Hindlimb muscle (tissue), 1 donor: ENCODE results near the gene NSDHL. TPM values are rescaled to one million over a fixed set of nuclear protein-coding genes. Genes with fewer than 3 reads are reported as not detected.
"Not testable (repeated sequence)": the region's sequence is repeated elsewhere in the genome, so short reads cannot be mapped to it uniquely, and the experiment has no call there.

Experiments
- DNase-seq: peaks from one replicate; pipeline ENCODE4 v3.0.0-alpha.2; 2013
- polyA plus RNA-seq: library from polyadenylated mRNA; unstranded; fragments of 120-200 nt; gene quantifications from one replicate; pipeline ENCODE4 v1.2.1, GENCODE V29; 2013; ENCODE audit not compliant: insufficient read length

The NSDHL gene
- polyA plus RNA-seq, 1 donor = 13.1 TPM

DNA sequence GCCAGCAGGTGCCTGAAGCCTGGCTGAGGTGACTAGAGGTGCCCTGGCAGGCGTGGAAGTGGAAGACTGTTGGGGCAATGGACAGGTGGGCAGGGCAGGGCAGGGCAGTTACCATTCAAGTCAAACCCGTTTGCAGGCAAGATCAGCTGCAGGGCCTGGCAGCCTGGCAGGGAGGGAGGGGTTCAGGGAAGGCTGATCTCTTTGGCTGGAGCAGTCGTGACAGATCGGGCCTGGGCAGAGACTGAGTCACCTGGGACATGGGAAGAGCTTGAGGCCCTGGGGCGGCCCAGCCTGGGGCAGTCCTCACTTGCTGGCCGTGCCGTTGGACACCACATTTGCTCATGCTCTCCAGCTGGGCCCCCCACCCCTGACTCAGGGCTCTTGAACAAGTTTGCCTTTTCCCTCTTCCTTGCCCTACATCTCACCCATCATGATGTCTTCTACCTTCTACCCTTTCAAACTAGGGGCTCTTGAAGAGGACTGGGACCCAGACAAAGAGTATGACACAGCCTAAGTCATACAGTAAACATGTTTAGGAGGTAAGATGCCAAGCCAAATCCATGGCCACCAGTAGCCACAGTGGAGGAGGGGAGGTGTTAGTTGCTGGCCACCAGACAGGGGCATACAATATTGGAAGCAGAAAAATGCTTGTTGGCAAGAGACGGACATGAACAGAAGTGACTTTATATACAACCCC is 65.0 kb downstream of the NSDHL start:
- no peak for DNase-seq

GRCh38 chrX:152896450-152896849 is 65.6 kb downstream of the NSDHL start:
- no peak for DNase-seq

- DNase-seq = peak; percentile 74
These were observed 66.6 kb downstream of the NSDHL start, which contains the start of gene ZNF185 for GRCh38 chrX:152897222-152898131. ZNF185 (plus strand) TSS chrX:152898067; CDS start chrX:152914490, 16,423 bp downstream.

DNA sequence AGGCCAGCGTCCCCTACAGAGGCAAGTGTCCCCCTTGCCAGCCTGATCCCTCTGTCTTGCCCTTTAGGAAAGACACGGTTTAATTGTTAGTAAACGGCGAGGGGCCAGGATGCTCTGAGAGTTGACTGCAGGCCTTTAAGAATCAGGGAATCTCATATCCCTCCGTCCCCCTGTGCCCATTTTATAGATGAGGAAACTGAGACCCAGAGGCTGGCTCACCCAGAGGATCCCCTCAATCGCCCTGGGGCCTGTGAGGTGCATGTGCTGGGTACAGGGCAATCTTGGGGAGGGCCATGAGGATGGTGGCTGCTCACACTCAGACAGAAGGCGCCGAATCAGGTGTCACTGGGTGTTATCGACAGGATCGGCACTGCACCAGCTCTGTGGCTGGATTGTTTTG is 67.6 kb downstream of the NSDHL start:
- no peak for DNase-seq

GRCh38 chrX:152899111-152899873 is 68.4 kb downstream of the NSDHL start:
- DNase-seq = no peak

- no peak for DNase-seq
These were observed 69.2 kb downstream of the NSDHL start for GRCh38 chrX:152899874-152900719.

- no peak for DNase-seq
These were observed 70.1 kb downstream of the NSDHL start for GRCh38 chrX:152900937-152901445.

DNA sequence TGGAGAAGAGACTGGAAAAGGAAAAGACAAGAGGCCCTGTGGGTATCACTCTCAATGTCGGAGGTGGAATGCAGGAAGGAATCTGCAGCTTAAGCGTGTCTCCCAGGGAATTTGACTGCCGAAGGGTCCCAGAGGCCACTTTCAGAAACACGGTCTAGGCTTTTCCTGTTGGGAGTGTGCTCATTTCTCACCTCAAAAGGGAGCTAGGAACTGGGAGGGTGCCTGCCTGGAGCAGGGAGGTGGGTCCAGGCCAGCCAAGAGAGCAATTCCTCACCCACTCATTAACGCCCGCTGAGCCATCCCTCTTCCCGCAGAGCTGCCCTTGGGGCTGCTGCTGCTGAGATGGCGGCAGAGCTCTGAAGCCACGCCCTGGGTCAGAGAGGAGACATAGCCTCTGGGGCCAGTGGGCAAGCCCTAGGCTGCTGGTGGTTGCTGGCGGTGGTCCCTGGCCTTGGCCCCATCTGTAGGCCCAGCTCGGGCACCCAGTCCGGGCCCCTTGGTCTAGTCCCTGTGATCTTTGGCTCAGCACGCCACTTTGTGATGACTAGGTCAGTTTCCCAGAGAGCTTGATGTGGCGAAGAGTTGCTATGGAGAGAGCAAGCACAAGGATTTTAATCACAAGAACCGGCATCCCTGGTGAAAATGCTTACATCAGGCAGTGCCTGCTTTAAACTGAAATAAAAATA is 71.1 kb downstream of the NSDHL start:
- DNase-seq = no peak

DNA sequence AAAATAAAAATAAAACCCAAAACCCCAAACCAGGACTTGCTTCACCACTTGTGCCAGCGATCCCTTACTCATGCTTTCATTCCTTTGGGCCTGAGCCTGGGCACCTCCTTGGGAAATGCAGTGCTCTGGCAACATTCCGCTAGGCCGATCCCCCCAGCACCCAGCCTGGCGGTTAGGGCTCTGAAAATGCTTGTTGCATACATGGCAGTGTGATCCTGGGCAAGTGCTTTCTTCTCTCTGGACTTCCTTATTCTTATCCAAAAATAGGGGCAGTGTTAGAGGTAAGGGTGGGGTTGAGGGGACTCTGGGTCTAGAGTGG is 71.6 kb downstream of the NSDHL start:
- no peak for DNase-seq

DNA sequence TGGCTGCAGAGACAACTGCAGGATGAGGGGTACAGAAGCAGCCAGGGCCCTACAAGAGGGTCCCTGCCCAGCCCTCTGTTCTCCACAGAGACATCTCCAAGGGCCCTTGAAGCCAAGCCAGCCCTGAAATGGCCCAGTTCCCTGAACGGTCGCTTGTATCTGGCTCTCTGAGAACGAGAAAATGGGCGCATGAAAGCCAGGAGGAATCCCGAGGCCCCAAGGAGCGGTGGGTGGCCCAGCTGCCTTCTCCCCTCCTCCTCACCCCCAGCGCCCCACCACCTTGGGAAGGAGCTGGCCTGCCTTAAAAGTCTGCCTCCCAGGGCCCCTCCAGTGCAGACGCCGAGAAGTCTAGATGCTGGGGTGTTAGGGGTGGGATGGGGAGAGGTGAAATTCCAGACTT is 72.7 kb downstream of the NSDHL start:
- DNase-seq = no peak

DNA sequence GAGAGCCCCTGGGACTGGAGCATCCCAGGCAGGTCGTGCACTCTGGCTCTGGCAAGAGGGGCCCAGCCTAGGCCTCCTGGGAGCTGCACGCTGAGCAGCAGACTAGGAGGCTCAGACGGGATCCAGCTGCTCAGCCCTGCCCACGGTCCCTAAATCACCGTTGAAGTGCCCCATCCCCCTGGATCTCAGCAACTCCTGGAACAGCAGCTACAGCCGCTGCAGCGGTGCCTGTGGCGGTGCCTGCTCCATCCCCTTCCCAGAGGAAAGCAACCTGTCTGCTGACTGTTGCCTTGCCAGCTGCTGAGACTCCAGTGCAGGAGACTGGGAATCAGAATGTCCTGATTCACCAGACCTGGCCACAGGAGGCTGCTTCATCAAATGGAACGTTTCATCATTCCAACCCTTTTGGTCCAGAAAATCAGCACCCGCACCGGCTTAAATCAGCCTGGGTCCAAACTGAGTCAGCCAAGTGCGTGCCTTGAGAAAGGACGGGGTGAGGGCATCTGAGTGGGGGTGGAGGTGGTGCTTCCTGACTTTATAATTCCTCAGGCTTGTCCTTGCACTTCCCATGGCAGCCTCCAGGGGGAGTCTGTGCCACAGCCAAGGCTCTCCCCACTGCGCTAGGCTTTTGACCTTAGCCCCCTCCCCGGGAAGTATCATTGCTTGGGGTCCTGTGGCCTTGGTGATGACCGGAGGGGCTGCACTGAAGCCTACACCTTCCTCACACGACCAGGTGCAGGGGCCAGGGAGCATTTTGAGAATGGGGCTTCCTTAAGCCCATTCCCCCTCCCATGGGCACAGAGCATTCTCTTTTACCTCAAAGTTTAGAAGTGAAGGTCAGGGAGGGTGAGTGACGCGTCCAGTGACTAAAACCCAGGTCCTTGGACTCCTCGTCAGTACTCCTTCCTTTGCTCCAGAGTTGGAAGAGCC is 73.6 kb downstream of the NSDHL start:
- no peak for DNase-seq

- DNase-seq = no peak
These were observed 74.2 kb downstream of the NSDHL start for GRCh38 chrX:152905081-152905420.

GRCh38 chrX:152907084-152907651 is 76.3 kb downstream of the NSDHL start:
- no peak for DNase-seq

DNA sequence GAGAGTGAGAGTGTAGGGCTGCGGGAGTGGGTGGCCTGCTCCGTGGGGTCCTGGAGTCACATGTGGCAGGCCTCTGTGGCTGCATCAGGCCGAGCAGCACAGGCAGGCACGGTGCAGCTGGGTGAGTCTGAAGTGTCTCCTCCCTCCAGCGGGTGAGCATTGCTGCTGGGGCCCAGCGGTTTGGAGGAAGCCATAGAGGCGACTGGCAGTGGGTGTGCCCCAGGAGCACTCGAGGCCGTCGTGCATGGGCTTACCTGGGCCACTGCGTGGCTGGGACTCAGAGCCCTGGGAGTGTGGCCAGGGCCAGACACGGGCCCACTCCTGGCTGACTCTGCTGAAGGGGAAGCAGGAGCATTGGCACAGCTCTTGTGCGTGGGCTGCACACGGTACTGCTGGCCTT is 77.6 kb downstream of the NSDHL start:
- no peak for DNase-seq

DNA sequence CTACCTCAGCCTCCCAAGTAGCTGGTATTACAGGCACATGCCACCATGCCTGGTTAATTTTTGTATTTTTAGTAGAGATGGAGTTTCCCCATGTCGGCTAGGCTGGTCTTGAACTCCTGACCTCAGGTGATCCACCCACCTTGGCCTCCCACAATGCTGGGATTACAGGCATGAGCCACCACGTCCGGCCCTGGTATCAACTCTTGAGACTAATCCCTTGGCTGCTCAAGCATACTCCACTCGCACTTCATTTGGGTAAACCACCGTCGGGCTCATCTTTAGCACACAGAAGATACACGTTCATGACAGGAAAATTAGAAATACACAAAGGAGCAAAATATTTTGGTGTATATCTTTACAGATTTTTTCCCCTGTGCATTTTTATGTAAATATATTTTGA is 79.2 kb downstream of the NSDHL start:
- DNase-seq = not testable (repeated sequence)

DNA sequence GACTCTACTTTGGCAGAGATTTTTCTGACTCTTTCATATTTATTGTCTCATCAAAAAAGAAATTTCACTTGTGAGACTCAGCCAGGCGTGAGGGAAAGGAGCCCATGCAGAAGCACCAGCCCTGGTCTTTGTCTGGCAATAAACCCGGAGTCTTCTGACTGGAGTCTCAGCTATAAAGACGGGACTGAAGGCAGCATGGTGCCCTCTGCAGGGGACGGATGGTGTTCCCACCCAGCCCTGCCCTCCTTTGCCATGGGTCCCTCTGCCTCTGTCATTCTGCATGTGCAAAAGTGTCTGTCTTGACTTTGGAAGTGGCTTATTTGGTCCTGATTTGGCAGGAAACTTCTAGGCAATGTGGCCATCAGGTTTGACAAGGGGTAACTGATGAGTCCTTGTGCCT is 81.2 kb downstream of the NSDHL start:
- DNase-seq = no peak

GRCh38 chrX:152912641-152913040 is 81.8 kb downstream of the NSDHL start:
- no peak for DNase-seq

GRCh38 chrX:152913346-152913745 is 82.5 kb downstream of the NSDHL start:
- DNase-seq = no peak

DNA sequence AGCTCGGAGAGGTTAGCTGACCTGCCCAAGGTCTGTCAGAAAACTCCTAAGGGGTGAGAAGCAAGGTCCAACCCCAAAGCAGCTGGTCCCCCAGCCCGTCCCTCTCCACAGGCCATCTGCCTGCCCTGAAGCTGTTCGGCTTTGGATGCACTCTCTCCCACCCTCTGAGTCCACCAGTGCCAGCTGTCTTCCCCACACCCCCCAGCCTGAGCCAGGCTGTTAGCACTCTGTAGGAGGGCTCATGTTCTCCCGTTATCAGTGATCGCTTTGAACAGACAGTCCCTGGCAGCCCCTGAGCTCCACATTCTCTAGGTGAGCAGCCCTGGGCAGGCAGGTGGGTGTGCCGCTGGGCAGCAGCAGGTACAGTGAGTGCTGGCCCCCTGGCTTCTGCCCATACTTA is 83.0 kb downstream of the NSDHL start:
- DNase-seq = no peak
